ENCODE results near the gene RBP4. TPM values are rescaled to one million over a fixed set of nuclear protein-coding genes. Genes with fewer than 3 reads are reported as not detected.

RBP4 gene
- polyA plus RNA-seq, 1 of the 3 experiments (the other 2 are of a cell fraction): not detected

DNA sequence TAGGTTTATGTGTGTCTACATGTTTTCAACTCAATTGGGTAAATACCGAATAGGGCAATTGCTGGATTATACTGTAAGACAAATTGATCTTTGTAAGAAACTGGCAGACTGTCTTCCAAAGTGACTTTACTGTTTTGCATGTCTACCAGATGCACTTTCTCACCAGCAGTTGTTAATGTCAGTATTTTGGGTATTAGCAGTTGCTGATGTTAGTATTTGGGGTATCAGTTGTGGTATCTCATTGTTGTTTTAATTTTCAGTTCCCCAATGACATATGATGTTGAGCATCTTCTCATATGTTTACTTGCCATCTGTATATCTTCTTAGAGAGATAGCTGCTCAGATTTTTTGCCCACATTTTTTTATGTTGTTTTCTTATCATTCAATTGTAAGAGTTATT, 21.9 kb upstream of the RBP4 start (continued):
- TF ChIP-seq YY1 (IDR thresholded peaks at IDR 0.05; ENCODE audit: low read depth): no peak
- TF ChIP-seq, protein P1, sequence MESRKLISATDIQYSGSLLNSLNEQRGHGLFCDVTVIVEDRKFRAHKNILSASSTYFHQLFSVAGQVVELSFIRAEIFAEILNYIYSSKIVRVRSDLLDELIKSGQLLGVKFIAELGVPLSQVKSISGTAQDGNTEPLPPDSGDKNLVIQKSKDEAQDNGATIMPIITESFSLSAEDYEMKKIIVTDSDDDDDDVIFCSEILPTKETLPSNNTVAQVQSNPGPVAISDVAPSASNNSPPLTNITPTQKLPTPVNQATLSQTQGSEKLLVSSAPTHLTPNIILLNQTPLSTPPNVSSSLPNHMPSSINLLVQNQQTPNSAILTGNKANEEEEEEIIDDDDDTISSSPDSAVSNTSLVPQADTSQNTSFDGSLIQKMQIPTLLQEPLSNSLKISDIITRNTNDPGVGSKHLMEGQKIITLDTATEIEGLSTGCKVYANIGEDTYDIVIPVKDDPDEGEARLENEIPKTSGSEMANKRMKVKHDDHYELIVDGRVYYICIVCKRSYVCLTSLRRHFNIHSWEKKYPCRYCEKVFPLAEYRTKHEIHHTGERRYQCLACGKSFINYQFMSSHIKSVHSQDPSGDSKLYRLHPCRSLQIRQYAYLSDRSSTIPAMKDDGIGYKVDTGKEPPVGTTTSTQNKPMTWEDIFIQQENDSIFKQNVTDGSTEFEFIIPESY (IDR thresholded peaks at IDR 0.05; ENCODE audit: borderline replicate concordance, low read depth): no peak
- TF ChIP-seq NRF1 (IDR thresholded peaks at IDR 0.05; ENCODE audit: low read depth, low read length): no peak
- TF ChIP-seq, protein P2, sequence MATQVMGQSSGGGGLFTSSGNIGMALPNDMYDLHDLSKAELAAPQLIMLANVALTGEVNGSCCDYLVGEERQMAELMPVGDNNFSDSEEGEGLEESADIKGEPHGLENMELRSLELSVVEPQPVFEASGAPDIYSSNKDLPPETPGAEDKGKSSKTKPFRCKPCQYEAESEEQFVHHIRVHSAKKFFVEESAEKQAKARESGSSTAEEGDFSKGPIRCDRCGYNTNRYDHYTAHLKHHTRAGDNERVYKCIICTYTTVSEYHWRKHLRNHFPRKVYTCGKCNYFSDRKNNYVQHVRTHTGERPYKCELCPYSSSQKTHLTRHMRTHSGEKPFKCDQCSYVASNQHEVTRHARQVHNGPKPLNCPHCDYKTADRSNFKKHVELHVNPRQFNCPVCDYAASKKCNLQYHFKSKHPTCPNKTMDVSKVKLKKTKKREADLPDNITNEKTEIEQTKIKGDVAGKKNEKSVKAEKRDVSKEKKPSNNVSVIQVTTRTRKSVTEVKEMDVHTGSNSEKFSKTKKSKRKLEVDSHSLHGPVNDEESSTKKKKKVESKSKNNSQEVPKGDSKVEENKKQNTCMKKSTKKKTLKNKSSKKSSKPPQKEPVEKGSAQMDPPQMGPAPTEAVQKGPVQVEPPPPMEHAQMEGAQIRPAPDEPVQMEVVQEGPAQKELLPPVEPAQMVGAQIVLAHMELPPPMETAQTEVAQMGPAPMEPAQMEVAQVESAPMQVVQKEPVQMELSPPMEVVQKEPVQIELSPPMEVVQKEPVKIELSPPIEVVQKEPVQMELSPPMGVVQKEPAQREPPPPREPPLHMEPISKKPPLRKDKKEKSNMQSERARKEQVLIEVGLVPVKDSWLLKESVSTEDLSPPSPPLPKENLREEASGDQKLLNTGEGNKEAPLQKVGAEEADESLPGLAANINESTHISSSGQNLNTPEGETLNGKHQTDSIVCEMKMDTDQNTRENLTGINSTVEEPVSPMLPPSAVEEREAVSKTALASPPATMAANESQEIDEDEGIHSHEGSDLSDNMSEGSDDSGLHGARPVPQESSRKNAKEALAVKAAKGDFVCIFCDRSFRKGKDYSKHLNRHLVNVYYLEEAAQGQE (IDR thresholded peaks at IDR 0.05; ENCODE audit: low read depth, low read length): no peak

DNA sequence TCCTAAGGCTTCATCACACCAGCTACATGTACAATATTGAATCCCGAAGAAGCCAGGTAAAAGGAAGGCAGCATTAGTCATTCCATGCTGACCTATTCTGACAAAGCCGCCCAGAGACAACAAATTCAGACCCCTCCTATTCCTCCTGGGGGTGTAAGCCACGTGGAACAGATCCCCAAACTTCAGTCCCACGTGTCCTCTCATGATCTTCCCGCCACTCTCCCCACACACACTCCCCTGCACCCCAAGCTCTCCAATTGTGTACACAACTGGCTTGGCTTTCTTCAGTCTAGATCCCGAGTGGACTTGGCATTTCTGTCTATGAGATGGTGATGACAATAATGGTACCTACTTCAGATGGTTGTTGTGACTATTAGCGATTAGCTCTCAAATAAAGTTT, 19.9 kb upstream of the RBP4 start:
- TF ChIP-seq POLR2AphosphoS5 (IDR thresholded peaks at IDR 0.05; ENCODE audit: low read depth, low read length) (no peak), FOXM1 (IDR thresholded peaks at IDR 0.05; ENCODE audit: low read depth) (no peak), YY1 (IDR thresholded peaks at IDR 0.05; ENCODE audit: low read depth) (no peak), RFX5 (IDR thresholded peaks at IDR 0.05; ENCODE audit: low read length) (no peak), GABPA (IDR thresholded peaks at IDR 0.05; ENCODE audit: low read depth) (no peak), RXRA (IDR thresholded peaks at IDR 0.05; ENCODE audit: borderline replicate concordance, low read depth) (no peak), JUND (IDR thresholded peaks at IDR 0.05) (no peak)
- TF ChIP-seq, protein P1 (IDR thresholded peaks at IDR 0.05; ENCODE audit: borderline replicate concordance, low read depth): no peak
- TF ChIP-seq, protein P3, sequence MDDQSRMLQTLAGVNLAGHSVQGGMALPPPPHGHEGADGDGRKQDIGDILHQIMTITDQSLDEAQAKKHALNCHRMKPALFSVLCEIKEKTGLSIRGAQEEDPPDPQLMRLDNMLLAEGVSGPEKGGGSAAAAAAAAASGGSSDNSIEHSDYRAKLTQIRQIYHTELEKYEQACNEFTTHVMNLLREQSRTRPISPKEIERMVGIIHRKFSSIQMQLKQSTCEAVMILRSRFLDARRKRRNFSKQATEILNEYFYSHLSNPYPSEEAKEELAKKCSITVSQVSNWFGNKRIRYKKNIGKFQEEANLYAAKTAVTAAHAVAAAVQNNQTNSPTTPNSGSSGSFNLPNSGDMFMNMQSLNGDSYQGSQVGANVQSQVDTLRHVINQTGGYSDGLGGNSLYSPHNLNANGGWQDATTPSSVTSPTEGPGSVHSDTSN (IDR thresholded peaks at IDR 0.05): no peak
- TF ChIP-seq, protein P4, sequence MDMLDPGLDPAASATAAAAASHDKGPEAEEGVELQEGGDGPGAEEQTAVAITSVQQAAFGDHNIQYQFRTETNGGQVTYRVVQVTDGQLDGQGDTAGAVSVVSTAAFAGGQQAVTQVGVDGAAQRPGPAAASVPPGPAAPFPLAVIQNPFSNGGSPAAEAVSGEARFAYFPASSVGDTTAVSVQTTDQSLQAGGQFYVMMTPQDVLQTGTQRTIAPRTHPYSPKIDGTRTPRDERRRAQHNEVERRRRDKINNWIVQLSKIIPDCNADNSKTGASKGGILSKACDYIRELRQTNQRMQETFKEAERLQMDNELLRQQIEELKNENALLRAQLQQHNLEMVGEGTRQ (IDR thresholded peaks at IDR 0.05; ENCODE audit: borderline replicate concordance, low read depth, low read length): no peak
- TF ChIP-seq, protein P2 (IDR thresholded peaks at IDR 0.05; ENCODE audit: low read depth, low read length): no peak
- no peaks in the 10 kb centered on the region for H3F3A ChIP-seq (replicated peaks; ENCODE audit: insufficient read depth)
- WGBS (ENCODE audit: low lambda C conversion rate): 26% methylated on average over 7 of the region's 7 CpGs
- no peak overlapping the region for H3K4me3 ChIP-seq (ENCODE audit: low read depth in 2 of 2, low read length in 1 of 2)
- H3K9me2 ChIP-seq: no peaks in the 10 kb centered on the region
- H3K4me1 ChIP-seq (ENCODE audit: control insufficient read depth in 1 of 2, insufficient read depth in 2 of 2, low read depth in 1 of 2, low read length in 1 of 2): no peaks in the 10 kb centered on the region
- H2AFZ ChIP-seq (ENCODE audit: low read depth): no peak overlapping the region
- peaks cover 3% of the 10 kb centered on the region; the same call in 1 of the 2 replicates for H3K27me3 ChIP-seq (ENCODE audit: insufficient read depth)
- H3K36me3 ChIP-seq (replicated peaks in 1 of 2; ENCODE audit: control insufficient read depth in 1 of 2, insufficient read depth in 2 of 2, low read length in 1 of 2): no peaks in the 10 kb centered on the region
- no peak overlapping the region for H3K4me2 ChIP-seq
- no peaks in the 10 kb centered on the region for H3K9me3 ChIP-seq
- no peak overlapping the region for H3K9ac ChIP-seq
- DNase-seq: no peak
- H3K79me2 ChIP-seq (ENCODE audit: insufficient read depth): no peaks in the 10 kb centered on the region
- no peaks in the 10 kb centered on the region for H4K20me1 ChIP-seq (ENCODE audit: insufficient read depth)
- no peak overlapping the region for H3K27ac ChIP-seq (ENCODE audit: low read depth in 2 of 2, low read length in 1 of 2)
- CTCF ChIA-PET: no interaction called here
- POLR2A ChIA-PET: no interaction called here
